Measurements from ENCODE around the gene DHDDS. TPM values are rescaled to one million over a fixed set of nuclear protein-coding genes. Genes with fewer than 3 reads are reported as not detected.

Gene DHDDS
- total and polyA plus RNA-seq, 9 donors: 16.2 to 28.5 (median 21.6) TPM

DNA sequence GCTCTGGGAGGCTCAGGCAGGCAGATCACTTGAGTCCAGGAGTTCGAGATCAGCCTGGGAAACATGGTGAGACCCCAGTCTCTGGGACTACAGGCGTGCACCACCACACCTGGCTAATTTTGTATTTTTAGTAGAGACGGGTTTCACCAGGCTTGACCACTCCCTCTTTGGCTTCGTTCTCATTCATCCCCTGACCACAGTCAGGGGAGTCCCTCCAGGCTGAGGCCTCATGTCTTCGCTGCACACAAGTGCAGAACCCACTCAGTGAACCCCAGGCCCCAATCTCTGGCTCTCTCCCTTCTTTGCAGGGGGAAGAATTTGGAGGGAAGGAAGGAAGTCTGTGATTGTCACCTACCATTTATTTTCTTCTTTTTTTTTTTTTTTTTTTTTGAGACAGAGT, 88.2 kb downstream of the DHDDS start:
- Histone ChIP-seq H3K4me3 (ENCODE audit: low read length) (no peak overlapping the region), H3K4me1 (ENCODE audit: control insufficient read depth, insufficient read depth, low read length) (no peaks in the 10 kb centered on the region), H3K36me3 (ENCODE audit: control insufficient read depth, insufficient read depth, low read length) (no peaks in the 10 kb centered on the region), H3K27ac (ENCODE audit: low read length) (no peak overlapping the region), H3K27me3 (ENCODE audit: control insufficient read depth, insufficient read depth, low read length) (peaks cover 7% of the 10 kb centered on the region), H3K9me3 (replicated peaks; ENCODE audit: control insufficient read depth, low read depth, low read length) (no peaks in the 10 kb centered on the region)
- no peak for DNase-seq
- WGBS (ENCODE audit: insufficient coverage): 100% methylated on average over 2 of the region's 5 CpGs

Other genes with a start within 250 kb of the DHDDS start
- not detected for gene CATSPER4, start 241.7 kb upstream of the DHDDS start, total RNA-seq
- gene CATSPER4, start 241.7 kb upstream of the DHDDS start, polyA plus RNA-seq (ENCODE audit: insufficient read depth in 1 of 8, insufficient read length in 8 of 8, low replicate concordance in 1 of 8): under 1 TPM in 1 of 8 donors, not detected in 7; 0.06 TPM
- 18.0 TPM for gene CEP85, start 198.1 kb upstream of the DHDDS start, total RNA-seq
- 10 to 100 TPM; 20.5 to 26.3 (median 22.0) TPM for gene CEP85, start 198.1 kb upstream of the DHDDS start, polyA plus RNA-seq (ENCODE audit: insufficient read depth in 1 of 8, insufficient read length in 8 of 8, low replicate concordance in 1 of 8)
- gene SH3BGRL3, start 152.2 kb upstream of the DHDDS start, total RNA-seq: 12.2 TPM
- gene SH3BGRL3, start 152.2 kb upstream of the DHDDS start, polyA plus RNA-seq (ENCODE audit: insufficient read depth in 1 of 8, insufficient read length in 8 of 8, low replicate concordance in 1 of 8): 10 to 100 TPM; 53.0 to 85.2 (median 61.9) TPM
- gene UBXN11, start 125.7 kb upstream of the DHDDS start, total RNA-seq: 4.2 TPM
- gene UBXN11, start 125.7 kb upstream of the DHDDS start, polyA plus RNA-seq (ENCODE audit: insufficient read depth in 1 of 8, insufficient read length in 8 of 8, low replicate concordance in 1 of 8): 10 to 100 TPM in 5 of 8 donors, 1 to 10 TPM in 3; 7.7 to 13.9 (median 10.5) TPM
- 1.7 TPM for gene CD52, start 114.4 kb upstream of the DHDDS start, total RNA-seq
- 1 to 10 TPM; 1.1 to 3.8 (median 2.1) TPM for gene CD52, start 114.4 kb upstream of the DHDDS start, polyA plus RNA-seq (ENCODE audit: insufficient read depth in 1 of 8, insufficient read length in 8 of 8, low replicate concordance in 1 of 8)
- gene CRYBG2, start 78.2 kb upstream of the DHDDS start, total RNA-seq: 0.22 TPM
- 1 to 10 TPM in 1 of 8 donors, under 1 TPM in 3, not detected in 4; 0.07 to 1.6 (median 0.16) TPM for gene CRYBG2, start 78.2 kb upstream of the DHDDS start, polyA plus RNA-seq (ENCODE audit: insufficient read depth in 1 of 8, insufficient read length in 8 of 8, low replicate concordance in 1 of 8)
- gene ZNF683, start 59.6 kb upstream of the DHDDS start, total RNA-seq: not detected
- not detected for gene ZNF683, start 59.6 kb upstream of the DHDDS start, polyA plus RNA-seq (ENCODE audit: insufficient read depth in 1 of 8, insufficient read length in 8 of 8, low replicate concordance in 1 of 8)
- gene LIN28A, start 21.5 kb upstream of the DHDDS start, total RNA-seq: not detected
- under 1 TPM in 3 of 8 donors, not detected in 5; 0.03 to 0.04 (median 0.04) TPM for gene LIN28A, start 21.5 kb upstream of the DHDDS start, polyA plus RNA-seq (ENCODE audit: insufficient read depth in 1 of 8, insufficient read length in 8 of 8, low replicate concordance in 1 of 8)
- 478 TPM for gene HMGN2, start 40.1 kb downstream of the DHDDS start, total RNA-seq
- gene HMGN2, start 40.1 kb downstream of the DHDDS start, polyA plus RNA-seq (ENCODE audit: insufficient read depth in 1 of 8, insufficient read length in 8 of 8, low replicate concordance in 1 of 8): 100 to 1,000 TPM; 662 to 912 (median 763) TPM
- gene RPS6KA1, start 97.4 kb downstream of the DHDDS start, total RNA-seq: 5.3 TPM
- gene RPS6KA1, start 97.4 kb downstream of the DHDDS start, polyA plus RNA-seq (ENCODE audit: insufficient read depth in 1 of 8, insufficient read length in 8 of 8, low replicate concordance in 1 of 8): 10 to 100 TPM in 1 of 8 donors, 1 to 10 TPM in 7; 4.5 to 11.1 (median 6.6) TPM

Data from muscle of leg (tissue), 11 donors.